ENCODE results near the gene TCAF1.

TCAF1 gene

DNA sequence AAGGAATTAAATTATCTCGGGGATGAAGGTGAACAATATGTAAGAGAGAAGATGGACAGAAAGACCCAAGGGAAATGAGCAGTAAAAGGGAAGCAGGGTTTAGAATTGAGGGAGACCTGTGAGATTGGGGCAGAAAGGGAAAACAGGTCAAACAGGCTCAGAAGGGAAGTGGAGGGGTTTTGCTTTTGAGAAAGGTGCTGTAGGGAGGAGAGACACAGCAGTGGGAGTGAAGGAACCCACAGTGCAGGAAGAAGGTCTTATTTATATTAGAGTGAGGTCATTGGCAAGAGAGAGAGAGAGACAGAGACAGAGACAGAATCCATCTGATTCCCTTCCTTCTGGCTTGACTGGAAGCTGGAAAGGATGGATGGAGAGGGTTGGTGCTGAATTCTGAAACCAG, 3.5 kb upstream of the TCAF1 start:
- H3K9me3 ChIP-seq = no peaks in the 10 kb centered on the region
- H4K20me1 ChIP-seq = no peaks in the 10 kb centered on the region
- H3K4me3 ChIP-seq = no peak overlapping the region
- no peak overlapping the region for H3K4me2 ChIP-seq
- H3K36me3 ChIP-seq = no peaks in the 10 kb centered on the region
- H3K4me1 ChIP-seq = peaks cover 6% of the 10 kb centered on the region
- H3K27me3 ChIP-seq = no peaks in the 10 kb centered on the region
- no peak overlapping the region for H3K9ac ChIP-seq
- no peak overlapping the region for H3K27ac ChIP-seq
- TF ChIP-seq Cebpa-rat (IDR thresholded peaks at IDR 0.05) = no peak

DNA sequence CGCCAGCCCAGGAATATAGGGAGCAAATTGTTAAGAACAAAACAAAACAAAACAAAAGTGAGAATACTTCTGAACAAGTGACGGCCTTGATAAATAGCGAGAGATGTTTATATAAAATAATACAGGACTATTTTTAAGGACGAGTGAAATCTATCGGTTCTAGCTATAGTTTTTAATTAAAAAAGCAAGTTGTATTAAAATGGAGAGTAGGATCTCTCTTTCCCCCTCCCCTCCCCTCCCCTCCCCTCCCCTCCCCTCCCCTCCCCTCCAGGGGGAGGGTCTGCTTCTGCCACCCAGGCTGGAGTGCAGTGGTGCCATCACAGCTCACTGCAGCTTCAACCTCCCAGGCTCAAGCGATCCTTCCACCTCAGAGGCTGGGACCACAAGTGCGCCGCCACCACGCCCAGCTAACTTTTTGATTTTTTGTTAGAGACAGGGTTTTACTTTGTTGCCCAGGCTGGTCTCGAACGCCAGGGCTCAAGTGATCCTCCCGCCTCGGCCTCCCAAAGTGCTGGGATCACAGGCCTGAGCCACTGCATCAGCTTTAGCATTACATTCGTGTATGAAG, 440 bp upstream of the TCAF1 start:
- Histone ChIP-seq H3K9me3 (no peaks in the 10 kb centered on the region), H4K20me1 (peaks cover 6% of the 10 kb centered on the region; the same call in 1 of the 2 replicates), H3K36me3 (peaks cover 4% of the 10 kb centered on the region; the same call in 1 of the 2 replicates), H3K4me1 (peaks cover 14% of the 10 kb centered on the region), H3K4me3 (peak overlapping the region; percentile 82; the same call in 1 of the 2 replicates), H3K4me2 (peak overlapping the region; percentile 79; the same call in 1 of the 2 replicates), H3K27ac (peak overlapping the region; percentile 84), H3K9ac (peak overlapping the region; percentile 84; the same call in 1 of the 2 replicates), H3K27me3 (no peaks in the 10 kb centered on the region)
- no peak for TF ChIP-seq Cebpa-rat (IDR thresholded peaks at IDR 0.05)

DNA sequence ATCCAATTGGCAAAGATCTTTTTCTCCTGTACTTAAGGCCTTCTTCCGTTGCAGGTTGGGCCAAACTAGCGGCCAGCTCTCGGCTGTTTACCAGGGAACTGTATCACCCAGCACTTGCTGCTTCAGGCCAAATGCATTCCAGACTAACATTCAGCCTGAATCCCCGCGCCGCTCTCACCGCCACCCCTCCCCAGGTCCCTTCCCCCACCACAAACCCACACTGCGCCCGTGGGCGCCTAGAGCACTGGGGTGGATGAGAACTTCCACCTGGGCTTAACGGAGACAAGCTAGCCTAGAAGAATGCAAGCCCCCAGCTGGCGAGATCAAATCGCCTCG, 676 bp downstream of the TCAF1 start:
- H4K20me1 ChIP-seq = peaks cover 6% of the 10 kb centered on the region; the same call in 1 of the 2 replicates
- H3K4me1 ChIP-seq = peaks cover 14% of the 10 kb centered on the region
- H3K9me3 ChIP-seq = no peaks in the 10 kb centered on the region
- H3K9ac ChIP-seq = peak overlapping the region; percentile 84
- TF ChIP-seq Cebpa-rat (IDR thresholded peaks at IDR 0.05) = no peak
- no peaks in the 10 kb centered on the region for H3K27me3 ChIP-seq
- H3K36me3 ChIP-seq = peaks cover 4% of the 10 kb centered on the region; the same call in 1 of the 2 replicates
- H3K27ac ChIP-seq = peak overlapping the region; percentile 84
- peak overlapping the region; percentile 82 for H3K4me3 ChIP-seq
- peak overlapping the region; percentile 79 for H3K4me2 ChIP-seq

DNA sequence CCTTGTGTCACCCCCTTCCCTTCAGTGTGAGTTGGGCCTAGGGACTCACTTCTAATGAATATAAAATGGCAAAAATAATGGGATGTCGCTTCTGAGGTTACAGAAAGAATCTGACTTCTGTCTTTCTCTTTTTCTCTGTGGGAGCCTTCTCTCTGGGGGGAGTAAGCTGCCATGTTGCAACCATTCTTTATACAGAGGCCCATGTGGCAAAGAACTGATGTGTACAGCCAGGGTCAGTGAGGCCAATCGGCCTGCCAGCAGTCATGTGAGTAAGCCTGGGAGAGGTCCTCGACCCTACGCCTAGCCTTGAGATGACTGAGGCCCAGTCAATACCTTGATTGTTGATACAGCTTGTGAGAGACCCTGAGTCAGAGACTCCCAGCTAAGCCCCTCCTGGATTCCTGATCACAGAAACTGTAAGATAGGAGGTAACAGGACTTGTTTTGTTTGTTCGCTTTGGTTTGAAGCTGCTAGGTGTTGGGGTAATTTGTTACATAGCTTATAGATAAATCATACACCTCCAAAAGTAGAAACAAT, 1.7 kb downstream of the TCAF1 start:
- no peak for TF ChIP-seq Cebpa-rat (IDR thresholded peaks at IDR 0.05)
- Histone ChIP-seq H3K4me3 (no peak overlapping the region), H4K20me1 (peaks cover 6% of the 10 kb centered on the region; the same call in 1 of the 2 replicates), H3K9me3 (no peaks in the 10 kb centered on the region), H3K4me1 (peaks cover 14% of the 10 kb centered on the region), H3K36me3 (peaks cover 4% of the 10 kb centered on the region; the same call in 1 of the 2 replicates), H3K4me2 (peak overlapping the region; percentile 79), H3K27ac (no peak overlapping the region), H3K9ac (no peak overlapping the region), H3K27me3 (no peaks in the 10 kb centered on the region)

DNA sequence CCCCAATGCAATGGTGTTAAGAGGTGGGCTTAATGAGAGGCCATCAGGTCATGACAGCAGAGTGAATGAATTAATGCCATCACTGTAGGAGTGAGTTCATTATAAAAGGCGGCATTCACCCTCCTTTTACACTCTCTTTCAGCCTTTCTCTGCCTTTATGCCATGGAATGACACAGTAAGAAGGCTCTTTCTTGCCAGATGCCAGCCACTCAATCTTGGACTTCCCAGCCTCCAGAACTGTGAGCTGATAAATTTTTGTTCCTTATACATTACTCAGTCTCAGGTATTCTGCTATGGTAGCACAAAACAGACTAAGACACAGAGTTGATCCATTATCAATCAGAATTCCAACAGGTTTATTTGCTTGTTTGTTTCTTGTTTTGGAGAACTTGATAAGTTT, 3.2 kb downstream of the TCAF1 start:
- no peak for TF ChIP-seq Cebpa-rat (IDR thresholded peaks at IDR 0.05)
- Histone ChIP-seq H3K36me3 (peaks cover 4% of the 10 kb centered on the region; the same call in 1 of the 2 replicates), H3K27ac (no peak overlapping the region), H3K4me2 (no peak overlapping the region), H4K20me1 (peaks cover 6% of the 10 kb centered on the region; the same call in 1 of the 2 replicates), H3K9ac (no peak overlapping the region), H3K27me3 (no peaks in the 10 kb centered on the region), H3K9me3 (no peaks in the 10 kb centered on the region), H3K4me3 (no peak overlapping the region), H3K4me1 (peaks cover 14% of the 10 kb centered on the region)

DNA sequence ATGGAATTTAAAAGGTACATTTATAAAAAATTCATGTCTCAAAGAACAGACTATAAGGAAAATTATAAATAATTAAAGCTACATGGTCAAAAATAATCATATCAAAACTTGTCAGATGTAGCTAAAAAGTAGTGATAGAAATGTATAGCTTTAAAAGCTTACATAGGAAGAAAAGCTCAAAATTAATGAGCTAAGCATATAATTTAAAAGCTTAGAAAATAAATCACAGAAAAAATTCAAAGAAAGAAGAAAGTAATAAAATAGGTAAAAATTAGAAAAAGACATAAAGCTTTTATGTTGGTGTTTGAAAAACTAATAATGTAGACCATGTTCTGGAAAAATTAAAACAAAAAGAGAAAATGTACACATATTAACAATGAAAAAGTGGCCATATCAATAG, 5.3 kb downstream of the TCAF1 start:
- Histone ChIP-seq H4K20me1 (peaks cover 6% of the 10 kb centered on the region; the same call in 1 of the 2 replicates), H3K9ac (no peak overlapping the region), H3K4me3 (no peak overlapping the region), H3K36me3 (peaks cover 8% of the 10 kb centered on the region), H3K4me2 (no peak overlapping the region), H3K4me1 (peaks cover 14% of the 10 kb centered on the region), H3K27ac (no peak overlapping the region), H3K27me3 (no peaks in the 10 kb centered on the region), H3K9me3 (peaks cover 11% of the 10 kb centered on the region)
- TF ChIP-seq Cebpa-rat (IDR thresholded peaks at IDR 0.05) = no peak

DNA sequence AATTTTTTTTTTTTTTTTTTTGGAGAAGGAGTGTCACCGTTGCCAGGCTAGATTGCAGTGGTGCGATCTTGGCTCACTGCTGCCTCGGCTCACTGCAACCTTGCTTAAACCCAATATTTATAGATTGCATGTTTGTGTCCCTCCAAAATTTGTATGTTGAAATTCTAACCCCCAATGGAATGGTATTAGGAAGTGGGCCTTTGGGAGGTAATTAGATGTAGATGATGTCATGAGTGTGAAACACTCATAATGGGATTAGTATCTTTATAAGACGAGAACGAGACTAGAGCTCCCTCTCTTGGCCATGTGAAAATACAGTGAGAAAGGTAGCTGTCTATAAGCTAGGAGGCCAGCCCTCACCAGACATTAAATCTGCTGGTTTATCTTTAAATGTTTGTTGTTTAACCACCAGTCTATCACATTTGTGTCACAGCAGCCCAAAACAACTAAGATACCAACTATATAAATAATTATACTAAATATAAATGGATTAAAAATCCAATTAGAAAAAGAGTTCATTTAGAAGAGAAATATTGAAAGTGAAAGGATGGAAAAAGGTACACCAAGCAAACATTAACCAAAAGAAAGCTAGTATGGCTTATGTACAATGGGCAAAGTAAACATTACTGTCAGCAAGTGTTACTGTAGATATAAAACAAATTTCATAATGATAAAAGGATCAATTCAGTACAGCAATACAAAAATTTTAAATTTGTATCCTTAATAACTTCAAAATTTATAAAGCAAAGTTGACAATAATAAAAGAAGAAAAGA, 9.3 kb downstream of the TCAF1 start:
- H3K4me2 ChIP-seq = no peak overlapping the region
- no peak overlapping the region for H3K27ac ChIP-seq
- H3K27me3 ChIP-seq = no peaks in the 10 kb centered on the region
- no peak overlapping the region for H3K9ac ChIP-seq
- TF ChIP-seq Cebpa-rat (IDR thresholded peaks at IDR 0.05) = no peak
- peaks cover 39% of the 10 kb centered on the region for H3K9me3 ChIP-seq
- no peaks in the 10 kb centered on the region for H4K20me1 ChIP-seq
- peaks cover 8% of the 10 kb centered on the region; the same call in 1 of the 2 replicates for H3K4me1 ChIP-seq
- peaks cover 16% of the 10 kb centered on the region for H3K36me3 ChIP-seq
- no peak overlapping the region for H3K4me3 ChIP-seq

DNA sequence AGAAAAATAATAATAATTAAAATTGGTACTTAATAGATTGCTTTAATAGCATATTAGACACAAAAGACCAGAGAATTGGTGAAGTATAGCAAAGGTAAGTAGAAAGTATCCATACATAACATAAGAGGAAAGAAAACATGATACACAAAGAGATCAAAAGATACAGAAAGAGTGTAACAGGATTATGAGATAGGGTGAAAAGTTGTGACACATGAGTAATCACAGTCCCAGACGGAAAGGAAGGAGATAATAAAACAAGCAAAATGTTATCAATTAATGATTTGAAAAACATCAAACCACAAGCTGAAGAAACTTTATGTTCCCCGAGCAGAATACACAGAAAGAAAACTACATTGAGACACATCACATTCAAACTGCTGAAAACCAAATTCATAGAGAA, 10.5 kb downstream of the TCAF1 start:
- Histone ChIP-seq H3K27ac (no peak overlapping the region), H4K20me1 (no peaks in the 10 kb centered on the region), H3K4me1 (peaks cover 20% of the 10 kb centered on the region), H3K27me3 (no peaks in the 10 kb centered on the region), H3K4me3 (no peak overlapping the region), H3K9me3 (peaks cover 41% of the 10 kb centered on the region), H3K36me3 (peaks cover 16% of the 10 kb centered on the region), H3K9ac (no peak overlapping the region), H3K4me2 (no peak overlapping the region)
- no peak for TF ChIP-seq Cebpa-rat (IDR thresholded peaks at IDR 0.05)

DNA sequence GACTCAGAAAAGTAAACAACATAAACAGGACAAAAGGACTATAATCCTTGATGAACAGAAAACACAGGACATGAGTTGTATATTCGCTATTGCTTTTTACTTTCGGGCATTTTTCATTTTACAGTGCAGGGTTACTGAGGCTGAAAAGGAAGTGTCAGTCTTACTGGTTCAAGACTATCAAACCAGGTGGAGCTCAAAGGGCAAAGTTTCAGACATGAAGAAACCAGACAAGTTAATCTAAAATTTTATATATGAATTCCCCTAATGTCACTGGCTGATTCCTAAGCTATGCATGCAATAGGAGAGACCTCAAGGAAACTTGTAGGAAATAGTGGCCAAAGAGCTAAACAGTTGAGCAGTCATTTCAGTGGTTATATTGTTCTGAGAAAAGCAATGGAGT, 11.4 kb downstream of the TCAF1 start:
- no peaks in the 10 kb centered on the region for H3K27me3 ChIP-seq
- H3K27ac ChIP-seq = no peak overlapping the region
- no peak overlapping the region for H3K4me2 ChIP-seq
- H3K9me3 ChIP-seq = peaks cover 45% of the 10 kb centered on the region
- no peaks in the 10 kb centered on the region for H4K20me1 ChIP-seq
- H3K9ac ChIP-seq = no peak overlapping the region
- peaks cover 27% of the 10 kb centered on the region for H3K4me1 ChIP-seq
- TF ChIP-seq Cebpa-rat (IDR thresholded peaks at IDR 0.05) = no peak
- peaks cover 16% of the 10 kb centered on the region for H3K36me3 ChIP-seq
- H3K4me3 ChIP-seq = no peak overlapping the region

DNA sequence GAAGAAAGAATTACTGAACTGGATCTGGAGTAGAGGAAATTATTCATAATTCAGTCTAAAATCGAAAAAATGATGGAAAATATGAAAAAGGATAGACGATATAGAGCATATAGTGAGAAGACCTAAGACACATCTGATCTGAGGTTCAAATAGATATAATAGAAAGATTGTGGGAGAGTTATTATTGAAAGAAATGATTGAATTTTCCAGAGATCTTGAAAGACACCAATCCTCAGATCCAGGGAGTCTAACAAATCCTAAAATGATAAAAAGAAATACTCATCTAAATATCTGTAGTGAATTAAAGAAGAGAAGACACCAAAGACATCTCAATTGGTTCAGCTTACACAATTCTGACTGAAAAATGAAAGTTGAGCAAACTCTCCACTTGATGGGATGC, 12.9 kb downstream of the TCAF1 start:
- Histone ChIP-seq H3K9me3 (peaks cover 59% of the 10 kb centered on the region), H3K27me3 (no peaks in the 10 kb centered on the region), H3K4me1 (peaks cover 27% of the 10 kb centered on the region), H3K4me2 (no peak overlapping the region), H3K36me3 (peaks cover 22% of the 10 kb centered on the region), H4K20me1 (no peaks in the 10 kb centered on the region), H3K4me3 (no peak overlapping the region), H3K9ac (no peak overlapping the region), H3K27ac (no peak overlapping the region)
- no peak for TF ChIP-seq Cebpa-rat (IDR thresholded peaks at IDR 0.05)
